SH-SY5Y (cell line): ENCODE measurements around the gene MRAS.

ENCODE experiments used
- GATA2 ChIP-seq: IDR thresholded peaks from 2 replicates; pipeline ENCODE4 v1.6.1; 2011; ENCODE audit warnings: mild to moderate bottlenecking, low read depth, low read length
- GATA3 ChIP-seq: IDR thresholded peaks from 2 replicates; pipeline ENCODE4 v1.6.1; 2011; ENCODE audit warnings: low read depth, mild to moderate bottlenecking, low read length, moderate library complexity

Gene MRAS

GRCh38 chr3:138347960-138348753 lies at the start of gene MRAS:
Gene MRAS (plus strand): TSS chr3:138348579. CDS start chr3:138372884, 24,305 bp downstream.
- no peak for TF ChIP-seq GATA3

- TF ChIP-seq GATA3 (no peak), GATA2 (no peak)
Measured at GRCh38 chr3:138300647-138301046, 47.7 kb upstream of the MRAS start.

GRCh38 chr3:138303474-138303873 lies 44.9 kb upstream of the MRAS start:
- TF ChIP-seq GATA2 (no peak), GATA3 (no peak)

GRCh38 chr3:138307899-138308298 lies 40.5 kb upstream of the MRAS start:
- no peak for TF ChIP-seq GATA3
- no peak for TF ChIP-seq GATA2

- no peak for TF ChIP-seq GATA2
- TF ChIP-seq GATA3: no peak
Measured at GRCh38 chr3:138308783-138309182, 39.6 kb upstream of the MRAS start.

- TF ChIP-seq GATA3: no peak
- TF ChIP-seq GATA2: no peak
Measured at GRCh38 chr3:138310494-138310893, 37.9 kb upstream of the MRAS start.

GRCh38 chr3:138314751-138315150 lies 33.6 kb upstream of the MRAS start:
- TF ChIP-seq GATA3 (no peak), GATA2 (no peak)

- TF ChIP-seq GATA2 (no peak), GATA3 (no peak)
Measured at GRCh38 chr3:138317687-138318086, 30.7 kb upstream of the MRAS start.

- TF ChIP-seq GATA2 (no peak), GATA3 (no peak)
Measured at GRCh38 chr3:138323971-138324370, 24.4 kb upstream of the MRAS start.

- TF ChIP-seq GATA2: no peak
- no peak for TF ChIP-seq GATA3
Measured at GRCh38 chr3:138325990-138326389, 22.4 kb upstream of the MRAS start.

- TF ChIP-seq GATA2 (no peak), GATA3 (no peak)
Measured at GRCh38 chr3:138326866-138327595, 21.3 kb upstream of the MRAS start.

GRCh38 chr3:138327831-138328230 lies 20.5 kb upstream of the MRAS start:
- TF ChIP-seq GATA2 (no peak), GATA3 (no peak)

- no peak for TF ChIP-seq GATA2
Measured at GRCh38 chr3:138328341-138328740, 20.0 kb upstream of the MRAS start.

GRCh38 chr3:138329127-138329983 lies 19.0 kb upstream of the MRAS start, which contains the start of gene NME9:
Gene NME9 (minus strand): TSS chr3:138329851. CDS start chr3:138329335, 516 bp downstream.
- TF ChIP-seq GATA2: peak; percentile 8; the same call in 1 of the 2 replicates
- no peak for TF ChIP-seq GATA3
